MM.1S (cell line): ENCODE data around the gene IGSF9B.

Experiments
- EZH2 ChIP-seq: fragments of 300-600 bp; sonication (generic); optimal IDR thresholded peaks from 2 replicates; pipeline ENCODE3; 2017; ENCODE audit warnings: low read depth, mild to moderate bottlenecking, antibody characterized with exemption, low read length, mixed read lengths
- EZH2phosphoT487 ChIP-seq: fragments of 300-600 bp; sonication (generic); IDR thresholded peaks from 2 replicates; pipeline ENCODE4 v1.6.1; 2018; ENCODE audit warnings: antibody characterized with exemption, low read length
- TF ChIP-seq, protein P1 (sequence below): fragments of 300-600 bp; sonication (generic); IDR thresholded peaks from 2 replicates; pipeline ENCODE4 v1.5.1; 2016; ENCODE audit warnings: antibody characterized with exemption, low read length, mixed read lengths

DNA sequence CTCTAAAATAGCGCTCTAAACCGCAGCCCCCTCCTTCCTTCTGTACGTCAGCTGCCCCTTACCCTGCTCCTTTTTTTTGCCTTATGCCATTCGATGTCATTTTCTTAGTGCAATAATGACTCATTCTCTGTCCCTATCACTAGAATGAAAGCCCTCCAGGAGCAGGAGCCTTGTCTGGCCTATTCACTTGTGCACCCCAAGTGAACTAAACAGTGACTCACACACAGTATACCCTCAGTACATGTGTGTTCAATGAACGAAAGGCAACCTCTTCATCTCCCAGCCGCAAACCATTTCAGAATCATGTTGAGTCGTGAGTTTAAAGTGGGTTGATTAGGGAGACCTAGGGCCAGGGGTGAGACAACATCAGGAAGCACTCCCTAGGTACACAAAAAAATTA lies 60.7 kb downstream of the IGSF9B start:
- TF ChIP-seq EZH2phosphoT487 = no peak
- TF ChIP-seq, protein P1, sequence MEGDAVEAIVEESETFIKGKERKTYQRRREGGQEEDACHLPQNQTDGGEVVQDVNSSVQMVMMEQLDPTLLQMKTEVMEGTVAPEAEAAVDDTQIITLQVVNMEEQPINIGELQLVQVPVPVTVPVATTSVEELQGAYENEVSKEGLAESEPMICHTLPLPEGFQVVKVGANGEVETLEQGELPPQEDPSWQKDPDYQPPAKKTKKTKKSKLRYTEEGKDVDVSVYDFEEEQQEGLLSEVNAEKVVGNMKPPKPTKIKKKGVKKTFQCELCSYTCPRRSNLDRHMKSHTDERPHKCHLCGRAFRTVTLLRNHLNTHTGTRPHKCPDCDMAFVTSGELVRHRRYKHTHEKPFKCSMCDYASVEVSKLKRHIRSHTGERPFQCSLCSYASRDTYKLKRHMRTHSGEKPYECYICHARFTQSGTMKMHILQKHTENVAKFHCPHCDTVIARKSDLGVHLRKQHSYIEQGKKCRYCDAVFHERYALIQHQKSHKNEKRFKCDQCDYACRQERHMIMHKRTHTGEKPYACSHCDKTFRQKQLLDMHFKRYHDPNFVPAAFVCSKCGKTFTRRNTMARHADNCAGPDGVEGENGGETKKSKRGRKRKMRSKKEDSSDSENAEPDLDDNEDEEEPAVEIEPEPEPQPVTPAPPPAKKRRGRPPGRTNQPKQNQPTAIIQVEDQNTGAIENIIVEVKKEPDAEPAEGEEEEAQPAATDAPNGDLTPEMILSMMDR = no peak
- no peak for TF ChIP-seq EZH2
